HPDE6-E6E7 (cell line): ENCODE data around the gene DMBT1.
"Not testable (repeated sequence)": the region's sequence is repeated elsewhere in the genome, so short reads cannot be mapped to it uniquely, and the experiment has no call there.

Source experiments
- DNase-seq: peaks from one replicate; pipeline ENCODE4 v3.0.0; 2011; ENCODE audit warnings: missing footprints; ENCODE audit errors: extremely low spot score

The DMBT1 gene

GRCh38 chr10:122586070-122586469 lies 25.5 kb downstream of the DMBT1 start:
- not testable (repeated sequence) for DNase-seq

- DNase-seq, result no peak
These were observed 26.7 kb downstream of the DMBT1 start for GRCh38 chr10:122587098-122587760.

- DNase-seq, result no peak
These were observed 27.8 kb downstream of the DMBT1 start for GRCh38 chr10:122588381-122588780.

GRCh38 chr10:122590153-122590552 lies 29.6 kb downstream of the DMBT1 start:
- DNase-seq, result no peak

- DNase-seq, result no peak
These were observed 31.2 kb downstream of the DMBT1 start for GRCh38 chr10:122591736-122592135.

- DNase-seq, result no peak
These were observed 31.6 kb downstream of the DMBT1 start for GRCh38 chr10:122592161-122592560.

- DNase-seq, result no peak
These were observed 57.1 kb downstream of the DMBT1 start for GRCh38 chr10:122617476-122618270.

GRCh38 chr10:122618461-122619165 lies 58.1 kb downstream of the DMBT1 start:
- no peak for DNase-seq

- not testable (repeated sequence) for DNase-seq
These were observed 60.4 kb downstream of the DMBT1 start for GRCh38 chr10:122620961-122621360.

- DNase-seq, result no peak
These were observed 64.0 kb downstream of the DMBT1 start for GRCh38 chr10:122624546-122624945.

GRCh38 chr10:122630526-122630925 lies 70.0 kb downstream of the DMBT1 start:
- no peak for DNase-seq

- DNase-seq, result no peak
These were observed 71.5 kb downstream of the DMBT1 start for GRCh38 chr10:122632031-122632430.

GRCh38 chr10:122632576-122632975 lies 72.0 kb downstream of the DMBT1 start:
- no peak for DNase-seq

GRCh38 chr10:122636953-122637352 lies 76.4 kb downstream of the DMBT1 start:
- no peak for DNase-seq

- no peak for DNase-seq
These were observed 76.8 kb downstream of the DMBT1 start for GRCh38 chr10:122637376-122637775.

- DNase-seq, result no peak
These were observed 77.6 kb downstream of the DMBT1 start for GRCh38 chr10:122638106-122638505.

- DNase-seq, result no peak
These were observed 79.2 kb downstream of the DMBT1 start for GRCh38 chr10:122639801-122640200.

- DNase-seq, result no peak
These were observed 80.4 kb downstream of the DMBT1 start for GRCh38 chr10:122640921-122641320.

- no peak for DNase-seq
These were observed 82.4 kb downstream of the DMBT1 start for GRCh38 chr10:122642726-122643605.

- DNase-seq, result no peak
These were observed 83.5 kb downstream of the DMBT1 start for GRCh38 chr10:122643931-122644534.
